Activated CD4-positive, alpha-beta T cell treated with anti-CD3 and anti-CD28 coated beads for 36 hours (primary cell): ENCODE results near the gene CYP26A1. TPM values are rescaled to one million over a fixed set of nuclear protein-coding genes. Genes with fewer than 3 reads are reported as not detected.

Experiments used
- ATAC-seq: fragments of 200-7000 bp; cut with Tn5 transposase; one replicate; pipeline ENCODE4 v1.10.0; 2021; ENCODE audit warnings: mild to moderate bottlenecking, moderate library complexity
- CTCF ChIA-PET: fragments of 350-600 bp; sonication (Branson Sonifier 250); formaldehyde crosslinking; loops from one replicate; lab custom pipeline; 2021; ENCODE audit warnings: antibody characterized with exemption; lab: Charles Lee
- POLR2A ChIA-PET: fragments of 350-600 bp; sonication (Branson Sonifier 250); formaldehyde crosslinking; loops from one replicate; lab custom pipeline; 2021; ENCODE audit warnings: antibody characterized with exemption, inconsistent platforms; lab: Charles Lee
- DNase-seq: peaks from one replicate; pipeline ENCODE4 v3.0.0-alpha.2; 2020
- H3K27ac Mint-ChIP-seq: one replicate; pipeline ENCODE4 v1.8.0; 2021; ENCODE audit warnings: mixed read lengths
- H3K27me3 Mint-ChIP-seq: one replicate; pipeline ENCODE4 v1.8.0; 2021; ENCODE audit warnings: mixed read lengths
- H3K36me3 Mint-ChIP-seq: one replicate; pipeline ENCODE4 v1.8.0; 2021; ENCODE audit warnings: low read depth, mixed read lengths
- H3K4me1 Mint-ChIP-seq: one replicate; pipeline ENCODE4 v1.8.0; 2021; ENCODE audit warnings: mixed read lengths
- H3K4me3 Mint-ChIP-seq: one replicate; pipeline ENCODE4 v1.8.0; 2021; ENCODE audit warnings: mild to moderate bottlenecking, moderate library complexity, mixed read lengths
- H3K9me3 Mint-ChIP-seq: one replicate; pipeline ENCODE4 v1.8.0; 2021; ENCODE audit warnings: low read depth, mixed read lengths
- intact Hi-C, 2 experiments: fragments of 100-400 bp; cut with DNase I in 1 of 2; cut with micrococcal nuclease in 1 of 2; formaldehyde crosslinking; loops; one replicate each; pipeline versions ENCODE4 v1.14.2 to v1.15.1; 2022 to 2024; cut with DNase I, micrococcal nuclease
- total RNA-seq, 2 experiments: library from RNA; stranded (reverse); gene quantifications; one replicate each; pipeline ENCODE4 v1.2.3, GENCODE V29; 2021

Gene CYP26A1
- total RNA-seq, 2 experiments from 2014 or later: not detected

- CTCF ChIA-PET: interaction anchor here (0.7 to 1.9 kb wide), 4 partner anchors 10 to 1384 kb away, joined by 3 to 9 read pairs (median 5); no protein-coding TSS in a partner anchor
- peaks cover 16% of the 10 kb centered on the region for H3K9me3 Mint-ChIP-seq
- POLR2A ChIA-PET: no interaction called here
- intact Hi-C loops: no loop called here
- peaks cover 29% of the 10 kb centered on the region for H3K4me1 Mint-ChIP-seq
- H3K27ac Mint-ChIP-seq: no peak overlapping the region
- H3K27me3 Mint-ChIP-seq: no peaks in the 10 kb centered on the region
- peaks cover 12% of the 10 kb centered on the region for H3K36me3 Mint-ChIP-seq
- DNase-seq: no peak
- H3K4me3 Mint-ChIP-seq: no peak overlapping the region
- ATAC-seq: no peak
These were observed 52.3 kb downstream of the CYP26A1 start for GRCh38 chr10:93125966-93126365.

- H3K4me3 Mint-ChIP-seq: no peak overlapping the region
- ATAC-seq: no peak
- H3K27me3 Mint-ChIP-seq: no peaks in the 10 kb centered on the region
- peaks cover 29% of the 10 kb centered on the region for H3K4me1 Mint-ChIP-seq
- peak; percentile 39 for DNase-seq
- no peak overlapping the region for H3K27ac Mint-ChIP-seq
- peaks cover 16% of the 10 kb centered on the region for H3K9me3 Mint-ChIP-seq
- POLR2A ChIA-PET: no interaction called here
- CTCF ChIA-PET: interaction anchor here (0.7 to 1.9 kb wide), 4 partner anchors 11 to 1383 kb away, joined by 3 to 9 read pairs (median 5); no protein-coding TSS in a partner anchor
- H3K36me3 Mint-ChIP-seq: peaks cover 12% of the 10 kb centered on the region
- intact Hi-C loops: no loop called here
These were observed 52.9 kb downstream of the CYP26A1 start for GRCh38 chr10:93126483-93127052.

Other genes with a start within 250 kb of the CYP26A1 start
- 10 to 100 TPM in 1 of 2 experiments, 1 to 10 TPM in 1; 9.7 to 12.1 TPM for gene EXOC6, start 225.4 kb upstream of the CYP26A1 start, total RNA-seq
- under 1 TPM; 0.05 to 0.09 TPM for gene CYP26C1, start 13.1 kb upstream of the CYP26A1 start, total RNA-seq